Measurements from ENCODE around the gene SULF2. TPM values are rescaled to one million over a fixed set of nuclear protein-coding genes. Genes with fewer than 3 reads are reported as not detected.

The SULF2 gene
- total and polyA plus RNA-seq, 2 of the 13 experiments (the other 11 are each of a cell fraction or from before 2014, with no cell fraction given), result 7.2 to 50.9 TPM

- ATAC-seq (no peak), FAIRE-seq (no peak), DNase-seq (ENCODE audit: low spot score) (no peak)
- Histone ChIP-seq H3K4me1 (ENCODE audit: insufficient read depth, low read length) (no peaks in the 10 kb centered on the region), H2AFZ (ENCODE audit: low read length) (no peak overlapping the region), H4K20me1 (ENCODE audit: insufficient read depth, low read length) (no peaks in the 10 kb centered on the region), H3K4me2 (ENCODE audit: low read depth, low read length) (no peak overlapping the region), H3K9me3 (ENCODE audit: low read length) (no peaks in the 10 kb centered on the region), H3K27me3 (ENCODE audit: control insufficient read depth in 1 of 2, insufficient read depth in 2 of 2, low read length in 2 of 2) (no peaks in the 10 kb centered on the region), H3K9ac (ENCODE audit: insufficient read depth, low read depth, low read length) (no peak overlapping the region), H3K27ac (ENCODE audit: extremely low read length, insufficient read depth, low read length) (no peak overlapping the region), H3K79me2 (ENCODE audit: insufficient read depth, low read length) (no peaks in the 10 kb centered on the region), H3K4me3 (replicated peaks in 1 of 3; ENCODE audit: insufficient read depth in 1 of 3, low read depth in 2 of 3, low read length in 3 of 3) (no peak overlapping the region), H3K36me3 (replicated peaks in 1 of 2; ENCODE audit: control insufficient read depth in 1 of 2, insufficient read depth in 2 of 2, low read length in 2 of 2) (peaks cover 0 to 4% of the 10 kb centered on the region in 2 experiments; a peak in 2 of 5 replicates)
- 87% methylated on average over 5 of the region's 5 CpGs for WGBS (ENCODE audit: low lambda C conversion rate)
- in situ Hi-C loops (cut with HindIII; ENCODE audit: extremely low pct_ligation_motif_present, low pct_unique_long_range_greater_than_20kb) (no loop called here), intact Hi-C loops (cut with micrococcal nuclease; ENCODE audit: unreplicated experiment) (no loop called here)
- no TSS peak for BruUV-seq (replicated peaks)
- TF ChIP-seq ZNF329 (CRISPR knock-in tag; IDR thresholded peaks at IDR 0.05; ENCODE audit: low read depth) (peak; percentile 94), ZNF562 (CRISPR knock-in tag; IDR thresholded peaks at IDR 0.05; ENCODE audit: borderline replicate concordance) (no peak), ATF2 (CRISPR knock-in tag; IDR thresholded peaks at IDR 0.05) (no peak), MEIS1 (CRISPR knock-in tag; IDR thresholded peaks at IDR 0.05; ENCODE audit: borderline replicate concordance) (no peak), NCOA1 (CRISPR knock-in tag; IDR thresholded peaks at IDR 0.05) (no peak)
- ChIA-PET CTCF (ENCODE audit: low intra/inter-chr PET ratio, low total read pairs) (no interaction called here), POLR2A (no interaction called here)
Measured at GRCh38 chr20:47751449-47751848, 33.8 kb downstream of the SULF2 start.

GRCh38 chr20:47749339-47749738, 35.9 kb downstream of the SULF2 start:
- ChIA-PET CTCF (ENCODE audit: low intra/inter-chr PET ratio, low total read pairs) (no interaction called here), POLR2A (no interaction called here)
- Histone ChIP-seq H2AFZ (ENCODE audit: low read length) (no peak overlapping the region), H3K27me3 (ENCODE audit: control insufficient read depth in 1 of 2, insufficient read depth in 2 of 2, low read length in 2 of 2) (no peaks in the 10 kb centered on the region), H3K27ac (ENCODE audit: extremely low read length, insufficient read depth, low read length) (no peak overlapping the region), H3K9ac (ENCODE audit: insufficient read depth, low read depth, low read length) (no peak overlapping the region), H3K79me2 (ENCODE audit: insufficient read depth, low read length) (no peaks in the 10 kb centered on the region), H4K20me1 (ENCODE audit: insufficient read depth, low read length) (no peaks in the 10 kb centered on the region), H3K4me2 (ENCODE audit: low read depth, low read length) (no peak overlapping the region), H3K36me3 (replicated peaks in 1 of 2; ENCODE audit: control insufficient read depth in 1 of 2, insufficient read depth in 2 of 2, low read length in 2 of 2) (no peaks in the 10 kb centered on the region), H3K4me1 (ENCODE audit: insufficient read depth, low read length) (no peaks in the 10 kb centered on the region), H3K4me3 (replicated peaks in 1 of 3; ENCODE audit: insufficient read depth in 1 of 3, low read depth in 2 of 3, low read length in 3 of 3) (no peak overlapping the region), H3K9me3 (ENCODE audit: low read length) (no peaks in the 10 kb centered on the region)
- FAIRE-seq (no peak), ATAC-seq (no peak), DNase-seq (ENCODE audit: low spot score) (no peak)
- WGBS (ENCODE audit: low lambda C conversion rate), result 76% methylated on average over 4 of the region's 4 CpGs
- BruUV-seq (replicated peaks), result no TSS peak
- intact Hi-C loops (cut with micrococcal nuclease; ENCODE audit: unreplicated experiment), result no loop called here
- in situ Hi-C loops (cut with HindIII; ENCODE audit: extremely low pct_ligation_motif_present, low pct_unique_long_range_greater_than_20kb), result no loop called here
- TF ChIP-seq ZFAT (CRISPR knock-in tag; conservative IDR thresholded peaks at IDR 0.05) (no peak), CC2D1A (CRISPR knock-in tag; IDR thresholded peaks at IDR 0.05) (no peak), NFAT5 (CRISPR knock-in tag; IDR thresholded peaks at IDR 0.05) (no peak), NFATC3 (CRISPR knock-in tag; IDR thresholded peaks at IDR 0.05) (no peak), ZNF232 (CRISPR knock-in tag; IDR thresholded peaks at IDR 0.05; ENCODE audit: borderline replicate concordance) (no peak), ZNF639 (CRISPR knock-in tag; conservative IDR thresholded peaks at IDR 0.05) (no peak), MIER3 (CRISPR knock-in tag; IDR thresholded peaks at IDR 0.05; ENCODE audit: borderline replicate concordance) (no peak)

All from HepG2 (cell line).